ENCODE measurements around the gene NSMCE1.
A peak's percentile ranks its signal among the peaks of the same experiment; 100 is the strongest.
"Not testable (repeated sequence)": the region's sequence is repeated elsewhere in the genome, so short reads cannot be mapped to it uniquely, and the experiment has no call there.

Gene NSMCE1

DNA sequence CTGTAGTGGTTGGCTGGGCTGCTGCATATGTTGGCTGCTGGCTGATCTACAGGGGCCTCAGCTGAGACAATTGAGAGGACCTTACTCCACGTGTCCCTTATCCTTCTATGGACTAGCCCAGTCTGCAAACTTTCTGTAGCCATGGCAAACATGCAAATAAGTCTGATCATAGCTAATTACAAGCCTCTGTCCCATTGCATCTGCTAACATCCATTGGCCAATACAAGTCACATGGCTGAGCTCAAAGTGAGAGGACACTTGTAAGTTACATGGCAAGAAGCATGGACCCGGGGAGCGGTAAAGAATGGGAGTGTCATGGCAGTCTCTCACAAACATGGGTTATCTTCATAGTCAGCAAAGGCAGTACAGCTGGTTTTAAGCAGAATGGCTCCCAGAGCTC, 33.6 kb upstream of the NSMCE1 start:
- no peak for DNase-seq

DNA sequence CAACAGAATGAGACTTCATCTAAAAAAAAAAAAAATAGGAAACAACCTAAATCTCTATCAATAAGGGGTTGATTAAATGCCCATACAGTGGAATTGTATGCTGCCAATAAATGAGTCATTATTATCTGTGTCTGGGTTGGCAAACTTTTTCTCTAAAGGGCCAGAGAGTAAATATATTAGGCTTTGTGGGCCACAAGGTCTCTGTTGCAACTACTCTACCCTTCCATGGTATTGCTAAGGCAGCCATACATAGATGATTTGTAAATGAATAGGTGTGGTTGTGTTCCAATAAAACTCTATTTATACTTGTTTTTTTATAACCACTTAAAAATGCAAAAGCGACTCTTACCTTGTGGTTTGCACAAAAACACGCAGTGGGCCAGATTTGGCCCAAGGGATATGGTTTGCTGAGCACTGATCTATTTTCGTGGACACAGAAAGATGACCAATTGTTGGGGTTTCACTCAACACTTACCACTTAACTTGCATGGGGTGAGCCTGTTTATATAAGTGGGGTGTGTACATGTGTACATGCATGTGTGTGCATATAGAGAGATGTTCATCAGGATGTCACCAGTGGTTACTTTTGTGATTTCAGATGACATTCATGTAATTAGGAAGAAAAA, 32.8 kb upstream of the NSMCE1 start:
- no peak for DNase-seq

DNA sequence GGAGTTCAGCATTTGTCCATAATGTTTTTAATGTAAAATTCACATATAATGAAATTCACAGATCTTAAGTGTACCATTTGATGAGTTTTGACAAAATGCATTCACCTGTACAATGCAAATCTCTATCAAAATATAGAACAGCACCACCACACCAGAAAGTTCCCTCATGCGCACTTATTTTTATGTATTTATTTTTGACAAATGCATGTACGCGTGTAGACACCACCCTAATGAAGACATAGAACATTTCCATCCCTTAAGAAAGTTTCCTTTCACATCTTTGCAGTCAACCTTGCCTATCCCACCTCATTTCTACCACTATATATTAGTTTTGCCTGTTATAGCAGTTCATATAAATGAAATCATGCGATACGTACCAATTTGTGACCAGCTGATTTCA, 29.6 kb upstream of the NSMCE1 start:
- DNase-seq, result no peak

DNA sequence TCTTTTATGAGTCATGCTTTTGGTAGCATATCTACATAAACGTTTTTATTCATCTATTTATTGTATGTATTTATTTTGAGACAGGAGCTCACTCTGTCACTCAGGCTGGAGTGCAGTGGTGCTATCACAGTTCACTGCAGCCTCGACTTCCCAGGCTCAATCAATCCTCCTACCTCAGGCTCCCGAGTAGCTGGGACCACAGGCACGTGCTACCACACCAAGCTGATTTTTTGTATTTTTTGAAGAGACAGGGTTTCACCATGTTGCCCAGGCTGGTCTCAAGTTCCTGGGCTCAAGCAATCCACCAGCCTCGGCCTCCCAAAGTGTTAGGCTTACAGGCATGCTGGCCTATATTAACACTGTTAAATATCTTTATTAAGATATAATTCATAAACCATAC, 24.8 kb upstream of the NSMCE1 start:
- DNase-seq, result no peak

DNA sequence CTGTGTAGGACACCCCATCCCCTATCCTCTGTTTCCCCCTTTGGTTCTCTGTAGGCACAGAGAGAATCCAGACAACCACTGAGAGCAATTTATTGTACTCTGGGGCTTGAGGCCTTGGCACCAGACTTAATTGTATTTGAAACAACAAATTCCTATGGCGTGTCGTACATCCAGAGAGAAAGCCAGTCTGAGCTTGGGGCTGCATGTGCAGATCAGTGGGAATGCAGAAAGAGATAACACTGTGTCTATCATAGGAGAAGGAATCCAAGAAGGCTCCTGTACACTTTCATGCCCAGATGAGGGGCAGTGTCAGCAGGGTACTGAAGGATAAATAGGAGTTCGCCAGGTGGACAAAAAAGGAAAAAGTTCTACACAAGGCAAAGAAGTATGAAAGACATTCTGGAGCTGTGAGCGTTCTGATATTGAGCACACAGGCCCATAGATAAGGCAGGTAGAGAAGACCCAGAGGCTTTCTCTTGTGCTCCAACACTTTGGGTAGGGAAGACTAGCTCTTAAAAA, 23.2 kb upstream of the NSMCE1 start:
- DNase-seq, result no peak

DNA sequence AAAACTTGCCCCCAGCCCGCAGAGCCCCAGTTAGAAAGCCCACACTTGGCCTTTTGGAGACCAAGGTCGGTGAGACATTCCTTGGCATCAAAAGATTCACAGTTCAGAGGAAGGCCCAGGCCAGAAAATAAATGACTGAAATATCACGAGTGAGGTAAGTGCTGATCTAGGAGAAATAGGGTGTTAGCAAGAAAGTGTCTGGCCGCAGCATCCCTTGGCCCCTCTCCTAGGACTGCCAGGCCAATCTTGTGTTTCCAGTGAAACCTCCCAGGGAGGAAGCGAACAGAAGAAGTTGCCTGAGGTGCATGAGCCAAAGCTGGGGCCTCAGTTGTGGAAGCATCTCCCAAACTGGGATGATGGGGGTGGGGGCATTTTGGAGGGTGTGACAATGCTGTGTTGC, 22.5 kb upstream of the NSMCE1 start:
- DNase-seq, result no peak

DNA sequence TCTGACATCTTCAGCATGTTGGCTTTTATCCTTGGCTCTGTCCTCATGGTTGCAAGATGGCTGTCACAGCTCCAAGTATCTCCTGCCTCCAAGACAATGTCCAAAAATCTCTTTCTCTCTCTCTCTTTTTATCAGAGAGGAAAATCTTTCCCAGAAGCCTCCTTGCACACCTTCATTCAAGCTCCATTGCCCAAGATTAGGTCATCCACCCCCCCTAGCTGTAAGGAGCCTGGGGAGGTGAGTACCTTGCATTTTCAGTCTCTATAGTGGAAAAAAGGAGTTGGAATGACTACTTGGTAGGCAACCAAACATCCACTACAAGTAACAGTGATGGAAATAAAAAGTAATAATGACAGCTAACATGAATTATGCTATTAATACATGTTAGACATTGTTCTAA, 22.0 kb upstream of the NSMCE1 start:
- DNase-seq, result no peak

DNA sequence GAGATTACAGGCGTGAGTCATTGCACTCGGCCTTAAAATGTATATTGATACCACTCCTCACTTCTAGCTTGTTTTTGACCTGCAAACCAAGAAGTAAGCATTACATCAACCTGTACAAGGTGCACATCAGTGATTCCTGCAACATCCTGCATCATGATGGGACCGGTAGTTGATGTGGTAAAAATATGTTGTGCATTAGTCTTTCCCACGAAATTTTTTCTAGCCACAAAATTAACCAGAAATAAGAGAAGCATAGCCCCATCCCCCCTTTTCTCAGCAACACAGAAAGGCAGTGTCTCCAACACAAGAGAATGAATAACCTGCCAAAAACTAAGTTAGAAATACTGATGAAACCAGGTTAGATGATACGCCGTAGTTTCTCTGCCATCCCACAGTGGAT, 21.1 kb upstream of the NSMCE1 start:
- no peak for DNase-seq

DNA sequence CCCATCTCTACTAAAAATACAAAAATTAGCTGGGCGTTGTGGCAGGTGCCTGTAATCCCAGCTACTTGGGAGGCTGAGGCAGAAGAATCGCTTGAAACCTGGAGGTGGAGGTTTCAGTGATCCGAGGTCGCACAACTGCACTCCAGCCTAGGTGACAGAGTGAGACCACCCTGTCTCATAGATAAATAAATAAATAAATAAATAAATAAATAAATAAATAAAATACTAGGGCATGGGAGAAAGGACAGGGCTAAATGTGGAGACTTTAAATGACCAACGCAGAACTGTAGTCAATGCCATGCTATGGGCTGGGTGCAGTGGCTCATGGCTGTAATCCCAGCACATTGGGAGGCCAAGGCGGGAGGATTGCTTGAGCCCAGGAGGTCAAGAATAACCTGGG, 19.7 kb upstream of the NSMCE1 start:
- not testable (repeated sequence) for DNase-seq

DNA sequence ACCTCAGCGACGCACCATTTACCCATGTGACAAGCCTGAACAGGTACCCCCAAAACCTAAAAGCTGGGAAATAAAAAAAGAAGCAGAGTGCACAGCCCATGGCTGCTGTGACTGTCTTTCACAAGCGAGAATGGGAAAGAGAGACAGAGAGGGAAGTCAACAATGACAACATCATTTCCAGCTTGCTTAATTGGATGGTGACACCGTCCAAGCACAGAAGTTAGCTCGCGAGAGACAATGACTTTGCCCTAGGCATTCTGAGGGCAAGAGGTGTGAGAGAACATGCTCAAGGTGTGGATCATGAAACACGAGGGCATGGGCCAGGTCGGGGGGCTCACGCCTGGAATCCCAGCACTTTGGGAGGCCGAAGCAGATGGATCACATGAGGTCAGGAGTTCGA, 19.3 kb upstream of the NSMCE1 start:
- DNase-seq, result no peak

DNA sequence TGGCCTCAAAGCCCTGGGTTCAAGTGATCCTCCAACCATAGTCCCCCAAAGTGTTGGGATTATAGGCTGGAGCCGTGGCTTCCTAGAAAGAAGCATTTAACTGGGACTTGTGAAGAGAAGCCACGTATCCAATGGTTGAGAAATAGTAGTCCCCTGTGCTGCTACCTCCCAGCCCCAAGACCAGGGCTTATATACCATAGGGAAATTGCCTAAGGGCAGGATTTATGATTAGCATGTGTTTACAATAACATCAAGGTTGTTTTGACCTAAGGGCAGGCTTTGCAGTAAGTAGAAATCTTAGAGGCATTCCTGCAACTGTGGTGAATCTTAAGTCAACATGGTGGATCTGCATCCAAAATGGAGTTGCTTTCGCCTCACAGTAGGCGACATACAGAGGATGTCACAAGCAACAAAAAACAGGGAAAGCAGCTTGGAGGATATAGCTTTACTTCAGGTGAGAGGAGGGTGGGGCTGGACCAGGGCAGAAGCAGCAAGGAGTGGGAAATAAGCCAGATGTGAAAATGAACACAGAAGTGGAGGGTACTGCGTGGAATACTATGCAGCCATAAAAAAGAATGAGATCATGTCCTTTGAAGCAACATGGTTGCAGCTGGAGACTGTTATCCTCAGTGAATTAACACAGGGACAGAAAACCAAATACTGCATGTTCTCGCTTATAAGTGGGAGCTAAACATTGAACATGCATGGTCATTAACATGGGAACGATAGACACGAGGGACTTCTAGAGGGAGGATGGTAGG, 18.7 kb upstream of the NSMCE1 start:
- DNase-seq, result no peak

DNA sequence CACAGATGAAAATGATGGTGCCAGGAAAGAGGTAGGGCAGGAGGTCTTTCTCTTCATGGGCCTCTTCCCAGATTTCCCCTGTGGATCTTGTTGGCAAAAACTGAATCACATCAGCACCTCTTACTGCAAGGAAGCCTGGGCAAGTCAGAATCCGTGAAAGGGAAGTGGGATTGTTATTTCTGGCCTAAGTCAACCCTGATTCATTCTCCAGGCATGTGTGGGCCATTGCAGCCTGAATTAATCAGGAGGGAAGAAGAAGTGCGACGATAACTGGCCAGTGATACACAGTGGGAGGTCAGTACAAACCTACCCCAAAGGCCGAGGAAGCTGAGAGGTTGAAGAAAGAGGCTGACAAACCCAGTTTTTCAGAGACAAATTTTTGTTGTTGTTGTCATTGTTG, 17.9 kb upstream of the NSMCE1 start:
- DNase-seq, result no peak

DNA sequence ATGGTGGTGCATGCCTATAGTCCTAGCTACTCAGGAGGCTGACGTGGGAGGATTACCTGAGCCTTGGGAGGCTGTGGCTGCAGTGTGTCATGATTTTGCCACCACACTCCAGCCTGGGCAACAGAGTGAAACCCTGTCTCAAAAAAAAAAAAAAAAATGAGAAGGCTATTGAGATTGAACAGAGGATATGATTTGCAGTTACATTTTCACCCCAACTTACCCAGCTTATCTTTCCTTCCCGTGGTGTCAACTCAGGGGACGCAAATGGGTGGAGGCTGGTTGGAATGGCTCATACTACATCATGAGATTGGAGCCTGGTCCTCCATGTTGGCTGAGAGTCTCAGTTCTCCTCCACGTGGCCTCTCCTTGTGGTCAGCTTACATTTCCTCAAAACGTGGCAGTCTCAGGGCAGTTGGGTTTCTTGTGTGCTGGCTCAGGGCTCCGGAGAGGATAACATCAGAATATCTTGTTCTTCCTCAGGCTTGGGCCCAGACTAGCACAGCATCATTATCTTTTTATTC, 17.2 kb upstream of the NSMCE1 start:
- DNase-seq, result no peak

DNA sequence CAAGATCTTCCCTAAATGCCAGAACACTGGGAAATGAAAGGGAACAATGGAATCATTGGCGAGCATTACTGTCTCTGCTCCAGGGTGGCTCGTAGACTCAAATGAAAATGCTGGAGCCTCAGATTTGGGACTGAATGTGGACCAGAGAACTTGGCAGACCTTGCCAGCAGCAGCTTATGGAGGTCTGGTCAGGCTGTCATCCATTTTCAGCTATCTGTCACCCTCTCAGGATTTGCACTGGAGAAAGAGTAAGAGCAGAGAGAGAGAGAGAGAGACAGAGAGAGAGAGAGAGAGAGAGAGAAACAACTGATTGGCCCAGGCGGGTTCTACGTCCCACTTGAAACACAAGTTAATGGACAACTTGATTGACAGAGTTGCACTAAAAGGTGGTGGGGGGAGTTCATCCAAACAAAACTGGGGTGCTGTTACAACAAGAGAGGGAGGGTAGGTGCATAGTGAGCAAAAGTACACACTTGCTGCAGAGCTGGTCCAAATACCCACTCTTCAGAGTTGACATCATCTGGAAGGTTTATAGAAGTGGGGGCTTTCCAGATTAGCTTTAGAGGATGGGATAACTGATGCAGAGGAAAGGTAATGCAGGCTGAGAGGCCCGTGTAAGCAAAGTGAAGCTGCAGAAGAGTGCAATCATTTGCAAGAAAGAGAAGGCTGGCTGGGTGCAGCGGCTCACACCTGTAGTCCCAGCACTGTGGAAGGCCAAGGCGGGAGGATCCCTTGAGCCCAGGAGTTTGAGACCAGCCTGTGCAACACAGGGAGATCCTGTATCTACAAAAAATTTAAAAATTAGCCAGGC, 16.5 kb upstream of the NSMCE1 start:
- no peak for DNase-seq

DNA sequence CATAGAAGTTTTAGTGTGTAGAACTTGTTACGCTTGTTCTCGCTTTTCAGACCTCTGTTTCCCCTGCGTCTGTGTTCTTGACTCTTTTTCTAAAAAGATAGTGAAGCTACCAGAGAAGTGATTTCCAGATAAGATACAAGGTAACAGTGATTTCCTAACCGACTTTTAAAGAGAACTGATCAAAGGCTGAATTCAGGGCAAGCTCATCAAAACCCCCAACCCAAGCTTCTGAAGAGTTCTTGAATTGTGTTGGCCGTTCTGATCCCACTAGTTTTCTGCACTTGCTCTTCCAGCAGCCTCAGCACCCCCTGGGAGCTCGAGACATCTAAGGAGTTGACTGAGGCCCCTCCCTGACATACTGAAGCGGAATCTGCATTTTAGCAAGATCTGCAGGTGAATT, 12.7 kb upstream of the NSMCE1 start:
- no peak for DNase-seq

DNA sequence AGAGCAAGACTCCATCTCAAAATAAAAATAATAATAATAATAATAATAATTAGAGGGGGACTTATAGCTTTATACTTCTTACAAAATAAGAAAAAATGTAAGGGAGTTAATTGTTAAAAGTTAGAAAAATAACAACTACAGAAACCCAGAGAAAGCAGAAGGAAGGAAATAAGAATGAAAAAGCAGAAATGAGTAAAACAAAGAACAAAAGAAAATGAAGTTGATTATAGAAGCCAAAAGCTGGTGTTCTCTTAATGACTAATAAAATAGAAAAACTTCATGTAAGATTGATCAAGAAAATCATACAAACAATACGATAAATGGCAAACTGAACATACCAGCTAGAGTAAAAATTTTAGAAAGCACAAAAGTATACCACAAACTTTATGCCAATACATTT, 6.8 kb upstream of the NSMCE1 start:
- DNase-seq, result no peak

DNA sequence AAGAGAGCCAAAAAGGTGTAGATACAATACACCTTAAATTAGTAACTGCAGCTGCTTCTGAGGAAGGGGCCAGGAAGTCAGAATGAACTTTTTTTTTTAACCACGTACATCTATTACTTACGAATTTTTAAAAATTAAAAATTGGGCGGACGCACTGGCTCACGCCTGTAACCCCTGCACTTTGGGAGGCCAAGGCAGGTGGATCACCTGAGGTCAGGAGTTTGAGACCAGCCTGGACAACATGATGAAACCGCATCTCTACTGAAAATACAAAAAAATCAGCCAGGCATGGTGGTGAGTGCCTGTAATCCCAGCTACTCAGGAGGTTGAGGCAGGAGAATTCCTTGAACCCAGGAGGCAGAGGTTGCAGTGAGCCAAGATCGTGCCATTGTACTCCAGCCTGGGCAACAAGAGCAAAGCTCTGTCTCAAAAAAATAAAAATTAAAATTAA, 5.9 kb upstream of the NSMCE1 start:
- DNase-seq, result not testable (repeated sequence)

DNA sequence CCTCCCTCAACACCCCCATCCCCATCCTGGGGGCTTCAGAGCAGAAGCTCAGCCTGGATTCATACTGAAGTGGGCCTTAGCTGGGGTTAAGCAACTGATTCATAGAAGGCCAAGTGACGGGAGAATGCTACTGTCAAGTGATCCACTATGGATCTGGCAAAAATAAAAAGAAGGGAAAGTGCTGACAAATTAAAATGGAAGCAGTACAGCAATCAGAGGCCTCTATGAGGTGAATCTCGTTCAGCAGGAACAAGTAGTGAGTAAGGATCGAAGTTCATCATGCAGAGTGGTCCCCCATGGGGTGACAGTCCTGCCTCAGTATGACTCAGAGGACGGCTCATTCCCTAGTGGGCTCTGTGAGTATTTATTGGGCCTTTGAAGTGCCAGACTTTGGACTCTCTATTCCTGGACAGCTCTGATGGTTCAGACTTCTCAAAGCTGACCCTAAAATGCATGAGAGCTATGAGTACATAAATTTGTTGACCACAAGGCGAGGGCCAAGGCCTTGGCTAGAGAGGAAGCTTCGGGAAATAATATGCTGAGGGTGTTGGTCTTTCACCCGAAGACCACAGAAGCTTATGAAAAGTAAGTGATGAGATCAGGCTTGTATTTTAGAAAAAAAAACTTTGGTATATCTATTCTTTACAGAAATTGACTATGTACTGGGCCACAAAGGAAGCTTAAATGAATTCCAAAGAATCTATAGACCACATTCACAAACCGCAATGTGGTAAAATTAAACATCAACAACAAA, 5.3 kb upstream of the NSMCE1 start:
- DNase-seq, result peak; percentile 20

DNA sequence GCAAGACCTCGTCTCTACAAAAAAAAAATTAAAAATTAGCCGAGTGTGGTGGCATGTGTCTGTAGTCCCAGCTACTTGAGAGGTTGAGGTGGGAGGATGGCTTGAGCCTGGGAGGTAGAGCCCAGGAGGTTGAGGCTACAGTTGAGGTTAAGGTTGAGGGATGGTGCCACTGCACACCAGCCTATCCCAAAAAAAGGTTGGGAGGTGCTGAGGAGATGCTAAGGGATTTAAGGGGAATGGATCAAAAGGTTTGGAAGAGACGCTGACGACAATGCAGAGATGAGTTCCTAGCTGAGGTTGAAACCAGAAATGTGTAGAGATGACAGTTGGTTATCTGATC, 4.7 kb upstream of the NSMCE1 start:
- no peak for DNase-seq

DNA sequence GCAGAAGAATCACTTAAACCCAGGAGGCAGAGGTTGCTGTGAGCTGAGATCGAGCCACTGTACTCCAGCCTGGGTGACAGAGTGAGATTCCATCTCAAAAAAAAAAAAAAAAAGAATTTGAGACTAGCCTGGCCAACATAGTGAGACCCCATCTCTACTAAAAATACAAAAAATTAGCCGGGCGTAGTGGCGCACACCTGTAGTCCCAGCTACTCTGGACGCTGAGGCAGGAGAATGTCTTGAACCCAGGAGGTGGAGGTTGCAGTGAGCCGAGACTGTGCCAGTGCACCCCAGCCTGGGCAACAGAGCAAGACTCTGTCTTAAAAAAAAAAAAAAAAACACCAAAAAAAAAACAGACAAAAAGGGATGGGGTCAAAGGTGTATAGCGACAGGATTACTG, 4.1 kb upstream of the NSMCE1 start:
- DNase-seq, result not testable (repeated sequence)

DNA sequence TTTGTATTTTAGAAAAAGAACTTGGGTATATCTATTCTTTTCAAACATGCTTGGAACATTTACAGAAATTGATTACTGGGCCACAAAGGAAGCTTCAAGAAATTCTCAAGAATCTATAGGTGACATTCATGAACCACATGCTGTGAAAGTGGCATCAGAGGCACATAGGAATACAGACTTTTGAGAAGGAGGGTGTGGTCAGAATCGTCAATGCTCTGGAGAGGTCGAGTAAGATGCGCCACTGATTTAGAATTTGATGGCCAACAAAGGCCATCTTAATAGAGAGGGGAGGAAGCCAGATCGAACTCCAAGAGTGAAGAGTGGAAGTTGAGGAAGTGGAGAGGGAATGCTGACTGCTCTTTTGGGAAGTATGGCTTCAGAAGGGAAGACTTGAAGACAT, 3.5 kb upstream of the NSMCE1 start:
- DNase-seq, result no peak

DNA sequence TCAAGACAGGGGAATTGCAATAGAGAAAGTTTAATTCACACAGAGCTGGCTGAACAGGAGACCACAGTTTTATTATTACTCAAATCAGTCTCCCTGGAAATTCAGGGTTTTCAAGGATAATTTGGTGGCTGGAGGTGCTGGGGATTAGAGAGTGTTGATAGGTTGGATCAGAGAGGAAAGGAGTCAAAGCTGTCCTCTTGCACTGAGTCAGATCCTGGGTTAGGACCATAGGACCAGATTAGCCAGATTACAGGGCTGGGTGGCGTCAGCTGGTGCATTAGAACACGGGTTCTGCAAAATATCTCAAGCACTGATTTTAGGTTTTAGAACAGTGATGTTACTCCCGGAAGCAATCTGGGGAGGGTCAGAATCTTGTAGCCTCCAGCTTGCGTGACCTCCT, 1.8 kb upstream of the NSMCE1 start:
- DNase-seq, result no peak

Data from activated T-cell treated with anti-CD3 and anti-CD28 coated beads for 4 hours (primary cell).